ENCODE data around the gene TERT.

DNA sequence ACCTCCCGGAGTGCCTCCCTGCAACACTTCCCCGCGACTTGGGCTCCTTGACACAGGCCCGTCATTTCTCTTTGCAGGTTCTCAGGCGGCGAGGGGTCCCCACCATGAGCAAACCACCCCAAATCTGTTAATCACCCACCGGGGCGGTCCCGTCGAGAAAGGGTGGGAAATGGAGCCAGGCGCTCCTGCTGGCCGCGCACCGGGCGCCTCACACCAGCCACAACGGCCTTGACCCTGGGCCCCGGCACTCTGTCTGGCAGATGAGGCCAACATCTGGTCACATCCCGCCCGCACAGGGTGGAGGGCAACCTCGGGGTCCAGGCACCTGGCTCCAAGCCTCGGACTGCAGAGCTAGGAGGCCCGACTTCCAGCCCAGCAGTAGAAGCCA lies 776 bp upstream of the TERT start:
- TF ChIP-seq CTCF (IDR thresholded peaks at IDR 0.05; ENCODE audit: low read depth, low read length) (no peak), EZH2phosphoT487 (IDR thresholded peaks at IDR 0.05; ENCODE audit: low read depth) (no peak)
